Endodermal cell (in vitro differentiated cells): ENCODE data around the gene TIAM2. TPM values are rescaled to one million over a fixed set of nuclear protein-coding genes. Genes with fewer than 3 reads are reported as not detected.

Experiments
- DNase-seq: peaks from one replicate; pipeline ENCODE4 v3.0.0-alpha.2; 2017
- H3K27ac ChIP-seq: 2 replicates; pipeline ENCODE4 v1.5.1; 2013; ENCODE audit warnings: mild to moderate bottlenecking, low read depth, low read length, moderate library complexity
- H3K27me3 ChIP-seq: 2 replicates; pipeline ENCODE4 v1.6.1; 2013; ENCODE audit warnings: mild to moderate bottlenecking, low read length, moderate library complexity; ENCODE audit not compliant: insufficient read depth, control insufficient read depth, poor library complexity, severe bottlenecking
- H3K36me3 ChIP-seq: 2 replicates; pipeline ENCODE4 v1.7.0; 2013; ENCODE audit warnings: mild to moderate bottlenecking, low read length, moderate library complexity; ENCODE audit not compliant: control insufficient read depth, insufficient read depth
- H3K4me1 ChIP-seq: one replicate; pipeline ENCODE4 v1.7.0; 2013; ENCODE audit warnings: low read length; ENCODE audit not compliant: control insufficient read depth, insufficient read depth
- H3K4me3 ChIP-seq: 2 replicates; pipeline ENCODE4 v1.5.1; 2013; ENCODE audit warnings: mild to moderate bottlenecking, low read length, moderate library complexity
- H3K9ac ChIP-seq: 2 replicates; pipeline ENCODE4 v1.6.1; 2013; ENCODE audit warnings: mild to moderate bottlenecking, low read length, moderate library complexity; ENCODE audit not compliant: poor library complexity, severe bottlenecking; ENCODE audit errors: extremely low read depth
- H3K9me3 ChIP-seq: 2 replicates; pipeline ENCODE4 v1.6.1; 2013; ENCODE audit warnings: mild to moderate bottlenecking, low read length, moderate library complexity; ENCODE audit not compliant: control insufficient read depth
- H3K27ac Mint-ChIP-seq: 2 replicates; pipeline ENCODE4 v1.8.0; 2020; ENCODE audit warnings: mixed read lengths
- H3K27me3 Mint-ChIP-seq: 2 replicates; pipeline ENCODE4 v1.8.0; 2021; ENCODE audit warnings: mild to moderate bottlenecking, mixed read lengths; ENCODE audit not compliant: insufficient read depth
- H3K36me3 Mint-ChIP-seq: 2 replicates; pipeline ENCODE4 v1.8.0; 2020; ENCODE audit warnings: low read depth, mixed read lengths
- H3K4me1 Mint-ChIP-seq: 2 replicates; pipeline ENCODE4 v1.8.0; 2020; ENCODE audit warnings: mixed read lengths
- H3K4me3 Mint-ChIP-seq: 2 replicates; pipeline ENCODE4 v1.8.0; 2020; ENCODE audit warnings: mild to moderate bottlenecking, moderate library complexity, mixed read lengths
- H3K9me3 Mint-ChIP-seq: 2 replicates; pipeline ENCODE4 v1.8.0; 2020; ENCODE audit warnings: mild to moderate bottlenecking, mixed read lengths
- WGBS, 2 experiments: methylation state at CpG; one replicate each; pipeline versions ENCODE4 v1.1.5 to v1.1.7; 2013; ENCODE audit warnings: missing lambda C conversion rate in 2 of 2, mixed read lengths in 1 of 2; ENCODE audit not compliant: insufficient coverage in 1 of 2, insufficient read length in 1 of 2; 5-methylcytosine and 5-hydroxymethylcytosine counted together
- total RNA-seq, 2 donors: library from RNA; stranded (reverse); fragmentation: NEBNext Ultra II Directional in 1 of 2; extraction: Animal tissue kit (Norgen Biotek cat#: 25700) in 1 of 2; gene quantifications; 2 replicates in 1 of 2; 3 replicates in 1 of 2; pipeline ENCODE4 v1.2.1, GENCODE V29; 2021
- TF ChIP-seq, protein P1 (sequence below): fragments of 200-600 bp; sonication (generic); conservative IDR thresholded peaks from 2 replicates; pipeline ENCODE4 v1.5.0; 2021; ENCODE audit warnings: antibody characterized with exemption, mild to moderate bottlenecking

TIAM2 gene
- total RNA-seq, 2 donors from 2014 or later: 15.7 to 17.5 TPM

DNA sequence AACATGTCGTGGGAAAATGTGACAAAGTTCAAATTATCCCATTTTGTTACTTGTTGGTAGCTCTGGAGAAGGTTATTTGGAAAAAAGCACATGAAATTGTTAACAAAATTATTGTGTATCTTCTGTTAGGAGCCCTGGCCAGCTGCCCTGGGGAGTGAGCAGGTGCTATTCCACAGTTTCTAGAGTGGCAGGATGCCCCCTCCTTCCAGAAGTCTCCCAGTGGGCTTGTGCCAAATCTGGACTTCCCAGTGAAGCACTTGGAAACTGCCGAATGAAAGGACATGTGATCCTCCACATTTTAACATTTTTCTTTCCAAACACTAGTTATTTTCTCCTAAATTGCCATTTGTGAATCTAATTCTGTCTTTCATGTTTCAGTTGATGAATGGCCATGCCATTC lies 201.8 kb downstream of the TIAM2 start:
- Histone ChIP-seq H3K4me1 (no peaks in the 10 kb centered on the region), H3K27ac (no peak overlapping the region), H3K36me3 (no peaks in the 10 kb centered on the region), H3K4me3 (no peak overlapping the region), H3K9me3 (no peaks in the 10 kb centered on the region), H3K27me3 (no peaks in the 10 kb centered on the region), H3K9ac (no peak overlapping the region)
- H3K36me3 Mint-ChIP-seq: peaks cover 2% of the 10 kb centered on the region
- TF ChIP-seq, protein P1, sequence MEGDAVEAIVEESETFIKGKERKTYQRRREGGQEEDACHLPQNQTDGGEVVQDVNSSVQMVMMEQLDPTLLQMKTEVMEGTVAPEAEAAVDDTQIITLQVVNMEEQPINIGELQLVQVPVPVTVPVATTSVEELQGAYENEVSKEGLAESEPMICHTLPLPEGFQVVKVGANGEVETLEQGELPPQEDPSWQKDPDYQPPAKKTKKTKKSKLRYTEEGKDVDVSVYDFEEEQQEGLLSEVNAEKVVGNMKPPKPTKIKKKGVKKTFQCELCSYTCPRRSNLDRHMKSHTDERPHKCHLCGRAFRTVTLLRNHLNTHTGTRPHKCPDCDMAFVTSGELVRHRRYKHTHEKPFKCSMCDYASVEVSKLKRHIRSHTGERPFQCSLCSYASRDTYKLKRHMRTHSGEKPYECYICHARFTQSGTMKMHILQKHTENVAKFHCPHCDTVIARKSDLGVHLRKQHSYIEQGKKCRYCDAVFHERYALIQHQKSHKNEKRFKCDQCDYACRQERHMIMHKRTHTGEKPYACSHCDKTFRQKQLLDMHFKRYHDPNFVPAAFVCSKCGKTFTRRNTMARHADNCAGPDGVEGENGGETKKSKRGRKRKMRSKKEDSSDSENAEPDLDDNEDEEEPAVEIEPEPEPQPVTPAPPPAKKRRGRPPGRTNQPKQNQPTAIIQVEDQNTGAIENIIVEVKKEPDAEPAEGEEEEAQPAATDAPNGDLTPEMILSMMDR: no peak
- H3K27ac Mint-ChIP-seq: no peak overlapping the region
- 98% methylated on average over 2 of the region's 2 CpGs; no CpG with 5 or more reads in 1 of the 2 experiments for WGBS, 2 experiments
- H3K9me3 Mint-ChIP-seq: no peaks in the 10 kb centered on the region
- DNase-seq: no peak
- H3K27me3 Mint-ChIP-seq: no peaks in the 10 kb centered on the region
- no peak overlapping the region for H3K4me3 Mint-ChIP-seq
- H3K4me1 Mint-ChIP-seq: no peaks in the 10 kb centered on the region

DNA sequence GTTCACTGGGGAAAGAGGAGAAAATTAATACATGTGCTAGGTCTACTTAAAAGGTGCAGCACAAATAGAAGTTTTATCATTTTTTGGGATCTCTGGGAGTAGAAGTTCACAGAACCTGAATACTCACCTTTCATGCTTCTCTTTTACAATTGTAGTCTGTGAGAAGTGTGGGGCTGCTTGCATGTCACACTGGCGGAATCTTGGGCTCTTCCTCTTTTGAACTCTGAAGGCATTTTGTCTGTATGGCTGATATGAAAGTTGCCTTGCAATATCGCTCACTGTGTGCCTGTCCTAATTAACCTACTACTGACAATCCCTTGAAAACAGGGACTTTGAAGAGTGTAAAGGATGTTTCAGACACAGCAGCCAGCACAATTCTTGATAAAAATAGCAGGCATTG lies 202.8 kb downstream of the TIAM2 start:
- 98% methylated on average over 2 of the region's 2 CpGs; no CpG with 5 or more reads in 1 of the 2 experiments for WGBS, 2 experiments
- no peaks in the 10 kb centered on the region for H3K4me1 Mint-ChIP-seq
- no peak overlapping the region for H3K27ac Mint-ChIP-seq
- Histone ChIP-seq H3K4me3 (no peak overlapping the region), H3K36me3 (no peaks in the 10 kb centered on the region), H3K27ac (no peak overlapping the region), H3K27me3 (no peaks in the 10 kb centered on the region), H3K9ac (no peak overlapping the region), H3K9me3 (no peaks in the 10 kb centered on the region), H3K4me1 (no peaks in the 10 kb centered on the region)
- no peaks in the 10 kb centered on the region for H3K9me3 Mint-ChIP-seq
- H3K36me3 Mint-ChIP-seq: no peaks in the 10 kb centered on the region
- no peak for DNase-seq
- H3K27me3 Mint-ChIP-seq: no peaks in the 10 kb centered on the region
- TF ChIP-seq, protein P1: no peak
- H3K4me3 Mint-ChIP-seq: no peak overlapping the region

DNA sequence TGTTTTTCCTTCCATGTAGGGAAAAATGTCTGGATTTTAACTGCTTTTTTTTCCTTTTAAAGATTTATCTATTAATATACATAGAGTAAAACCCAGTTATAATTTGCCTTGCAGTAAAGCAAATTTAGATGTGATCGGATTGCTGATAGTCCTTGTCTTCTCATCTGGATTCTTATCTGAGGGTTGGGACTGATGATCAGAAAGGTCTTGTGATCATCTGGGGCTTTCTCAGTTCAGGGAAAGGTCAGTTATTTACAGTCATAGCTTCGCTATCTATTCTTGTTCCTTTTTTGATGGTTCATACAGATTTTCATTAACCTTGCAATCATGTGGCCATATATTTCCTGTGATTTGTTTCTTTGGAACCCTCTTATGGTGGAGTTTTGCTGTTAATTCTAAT lies 204.9 kb downstream of the TIAM2 start:
- Histone ChIP-seq H3K4me3 (no peak overlapping the region), H3K36me3 (no peaks in the 10 kb centered on the region), H3K27me3 (no peaks in the 10 kb centered on the region), H3K9ac (no peak overlapping the region), H3K27ac (no peak overlapping the region), H3K4me1 (no peaks in the 10 kb centered on the region), H3K9me3 (no peaks in the 10 kb centered on the region)
- WGBS, 2 experiments: 98 to 100% methylated on average over 2 of the region's 2 CpGs
- Mint-ChIP-seq H3K9me3 (no peaks in the 10 kb centered on the region), H3K4me3 (no peak overlapping the region), H3K4me1 (no peaks in the 10 kb centered on the region), H3K36me3 (peaks cover 2% of the 10 kb centered on the region), H3K27ac (no peak overlapping the region), H3K27me3 (no peaks in the 10 kb centered on the region)
- TF ChIP-seq, protein P1: no peak
- DNase-seq: no peak
